Common myeloid progenitor, CD34-positive (primary cell): Measurements from ENCODE around the gene MTMR1.

Source experiments
- CTCF ChIA-PET: fragments of 350-600 bp; sonication (Branson Sonifier 250); formaldehyde crosslinking; loops from one replicate; lab custom pipeline; 2021; ENCODE audit warnings: antibody characterized with exemption; lab: Charles Lee
- POLR2A ChIA-PET: fragments of 350-600 bp; sonication (Branson Sonifier 250); formaldehyde crosslinking; loops from one replicate; lab custom pipeline; 2021; ENCODE audit warnings: antibody characterized with exemption; lab: Charles Lee
- DNase-seq, 3 donors: peaks; one replicate each; pipeline versions ENCODE4 v3.0.0 to v3.0.0-alpha.2; 2013
- H3K27ac ChIP-seq, 2 experiments: 1 replicate in 1 of 2; 2 replicates in 1 of 2; pipeline ENCODE4 v1.7.0; 2013; ENCODE audit warnings: inconsistent platforms in 2 of 2, low read length in 2 of 2, mild to moderate bottlenecking in 2 of 2, low read depth in 1 of 2, moderate library complexity in 1 of 2; ENCODE audit not compliant: severe bottlenecking in 2 of 2, insufficient read depth in 1 of 2, poor library complexity in 1 of 2
- H3K27me3 ChIP-seq, 5 experiments: replicated peaks in 2 of 5; 1 replicate in 3 of 5; 2 replicates in 2 of 5; pipeline versions ENCODE4 v1.6.1 to v1.7.0; 2013; ENCODE audit warnings: low read length in 4 of 5, mild to moderate bottlenecking in 2 of 5, moderate library complexity in 2 of 5, inconsistent platforms in 1 of 5; ENCODE audit not compliant: insufficient read depth in 5 of 5, control insufficient read depth in 4 of 5
- H3K36me3 ChIP-seq, 4 experiments: 1 replicate in 2 of 4; 2 replicates in 2 of 4; pipeline versions ENCODE4 v1.6.1 to v1.7.0; 2013; ENCODE audit warnings: low read length in 3 of 4, control low read depth in 1 of 4, mild to moderate bottlenecking in 1 of 4; ENCODE audit not compliant: control insufficient read depth in 4 of 4, insufficient read depth in 4 of 4
- H3K4me1 ChIP-seq, 4 experiments: 1 replicate in 3 of 4; 2 replicates in 1 of 4; pipeline versions ENCODE4 v1.6.1 to v1.7.1; 2013; ENCODE audit warnings: low read length in 3 of 4, mild to moderate bottlenecking in 3 of 4, control low read depth in 1 of 4, inconsistent platforms in 1 of 4, moderate library complexity in 1 of 4; ENCODE audit not compliant: control insufficient read depth in 4 of 4, insufficient read depth in 4 of 4; ENCODE audit errors: control extremely low read depth in 1 of 4
- H3K4me3 ChIP-seq, 7 experiments: 1 replicate in 4 of 7; 2 replicates in 3 of 7; pipeline versions ENCODE4 v1.5.1 to v1.7.0; 2013; ENCODE audit warnings: mild to moderate bottlenecking in 7 of 7, low read length in 6 of 7, moderate library complexity in 6 of 7, inconsistent platforms in 2 of 7, low read depth in 2 of 7, control low read depth in 1 of 7; ENCODE audit not compliant: insufficient read depth in 4 of 7, control insufficient read depth in 1 of 7; ENCODE audit errors: extremely low read depth in 1 of 7
- H3K9me3 ChIP-seq, 5 experiments: 1 replicate in 4 of 5; 2 replicates in 1 of 5; pipeline versions ENCODE4 v1.6.1 to v1.7.1; 2013; ENCODE audit warnings: low read length in 4 of 5, mild to moderate bottlenecking in 2 of 5, inconsistent platforms in 1 of 5, low read depth in 1 of 5, moderate library complexity in 1 of 5; ENCODE audit not compliant: control insufficient read depth in 4 of 5, insufficient read depth in 2 of 5; ENCODE audit errors: control extremely low read depth in 1 of 5
- WGBS: methylation state at CpG from one replicate; pipeline ENCODE4 v1.1.5; 2013; ENCODE audit not compliant: insufficient coverage; 5-methylcytosine and 5-hydroxymethylcytosine counted together

MTMR1 gene

GRCh38 chrX:150790021-150790420, 96.8 kb downstream of the MTMR1 start:
- Histone ChIP-seq H3K27me3 (no peaks in the 10 kb centered on the region), H3K27ac (no peak overlapping the region), H3K9me3 (peaks cover 0 to 3% (median 0%) of the 10 kb centered on the region in 5 experiments), H3K4me3 (no peak overlapping the region), H3K4me1 (no peaks in the 10 kb centered on the region), H3K36me3 (peaks cover 0 to 35% (median 7%) of the 10 kb centered on the region in 4 experiments)
- 86% methylated on average over 1 of the region's 1 CpG for WGBS
- CTCF ChIA-PET = interaction anchor here (1.0 kb wide), 1 partner anchor 18 kb away, joined by 3 read pairs; no protein-coding TSS in a partner anchor
- POLR2A ChIA-PET = interaction anchor here (0.6 kb wide), 1 partner anchor 89 kb away, joined by 7 read pairs; no protein-coding TSS in a partner anchor
- no peak for DNase-seq

- Histone ChIP-seq H3K4me3 (no peak overlapping the region), H3K27ac (no peak overlapping the region), H3K9me3 (peaks cover 0 to 3% (median 0%) of the 10 kb centered on the region in 5 experiments), H3K36me3 (peaks cover 0 to 43% (median 7%) of the 10 kb centered on the region in 4 experiments), H3K4me1 (no peaks in the 10 kb centered on the region), H3K27me3 (no peaks in the 10 kb centered on the region)
- ChIA-PET CTCF (no interaction called here), POLR2A (no interaction called here)
- WGBS = 73% methylated on average over 3 of the region's 5 CpGs
- no peak for DNase-seq
Measured at GRCh38 chrX:150792949-150793527, 99.8 kb downstream of the MTMR1 start.

DNA sequence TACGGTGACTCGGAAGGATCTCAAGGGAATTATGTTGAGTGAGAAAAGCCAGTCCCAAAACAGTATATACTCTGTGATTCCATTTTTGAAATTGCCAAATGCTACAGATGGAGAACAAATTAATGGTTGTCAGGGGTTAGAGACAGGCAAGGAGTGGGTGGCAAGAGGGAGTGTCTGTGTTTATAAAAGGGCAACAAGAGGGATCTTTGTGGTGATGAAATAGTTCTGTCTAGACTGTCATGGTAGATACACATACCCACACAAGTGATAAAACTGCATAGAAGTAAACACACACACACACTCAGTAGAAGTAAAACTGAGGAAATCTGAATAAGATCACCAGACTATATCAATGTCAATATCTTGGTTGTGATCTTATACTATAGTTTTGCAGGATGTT, 112.5 kb downstream of the MTMR1 start:
- Histone ChIP-seq H3K4me1 (no peaks in the 10 kb centered on the region), H3K27ac (no peak overlapping the region), H3K9me3 (no peaks in the 10 kb centered on the region), H3K36me3 (peaks cover 0 to 2% (median 0%) of the 10 kb centered on the region in 4 experiments), H3K4me3 (no peak overlapping the region), H3K27me3 (no peaks in the 10 kb centered on the region)
- POLR2A ChIA-PET = no interaction called here
- CTCF ChIA-PET = no interaction called here
- WGBS = 80% methylated on average over 1 of the region's 2 CpGs
- DNase-seq = no peak

DNA sequence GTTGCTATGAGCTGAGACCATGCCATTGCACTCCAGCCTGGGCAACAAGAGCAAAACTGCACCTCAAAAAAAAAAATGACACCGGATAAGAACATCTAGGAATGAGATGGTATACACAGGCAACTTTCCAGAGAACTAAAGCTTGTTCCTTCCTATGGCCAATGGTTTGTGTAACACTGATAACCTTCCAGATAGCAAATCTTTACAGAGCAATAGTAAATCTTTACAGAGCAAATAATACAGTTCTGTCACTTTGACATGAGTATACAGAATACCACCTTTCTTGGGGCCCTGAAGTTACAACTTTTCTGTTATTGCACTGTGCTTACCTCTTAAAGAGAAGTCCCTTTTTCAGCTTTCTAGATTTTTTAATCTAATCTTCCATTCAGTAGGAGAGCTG, 113.6 kb downstream of the MTMR1 start:
- Histone ChIP-seq H3K36me3 (peaks cover 0 to 2% (median 0%) of the 10 kb centered on the region in 4 experiments), H3K9me3 (no peaks in the 10 kb centered on the region), H3K4me3 (no peak overlapping the region), H3K27me3 (no peaks in the 10 kb centered on the region), H3K27ac (no peak overlapping the region), H3K4me1 (no peaks in the 10 kb centered on the region)
- ChIA-PET CTCF (no interaction called here), POLR2A (no interaction called here)
- DNase-seq = no peak
- WGBS = 100% methylated on average over 1 of the region's 1 CpG

DNA sequence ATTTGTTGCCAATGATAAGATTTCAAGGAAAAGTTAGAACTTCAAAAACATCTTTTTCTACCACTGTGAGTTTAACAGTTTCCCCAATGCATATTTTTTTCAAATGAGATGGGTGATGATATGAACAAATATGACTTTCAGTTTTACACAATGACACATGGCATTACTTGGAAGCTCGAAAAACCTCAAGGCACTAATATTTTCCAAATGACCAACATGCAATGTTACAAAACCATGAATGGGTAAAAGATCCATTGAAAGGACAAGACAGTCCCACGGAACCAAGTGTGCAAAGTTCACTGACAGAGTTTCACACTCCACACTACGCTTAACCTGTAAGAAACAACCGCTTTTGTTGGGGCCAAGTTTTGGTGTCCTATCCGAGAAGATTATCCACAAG, 120.7 kb downstream of the MTMR1 start:
- Histone ChIP-seq H3K36me3 (peaks cover 0 to 10% (median 1%) of the 10 kb centered on the region in 4 experiments), H3K27ac (no peak overlapping the region), H3K9me3 (peaks cover 0 to 9% (median under 1%) of the 10 kb centered on the region in 5 experiments), H3K4me3 (no peak overlapping the region), H3K27me3 (no peaks in the 10 kb centered on the region), H3K4me1 (peaks cover 0 to 5% (median 0%) of the 10 kb centered on the region in 4 experiments)
- POLR2A ChIA-PET = no interaction called here
- peak in 1 of 3 donors; percentile 12 for DNase-seq
- 60% methylated on average over 1 of the region's 5 CpGs for WGBS
- CTCF ChIA-PET = no interaction called here
